Measurements from ENCODE around the gene NEMP1.
"Not testable (repeated sequence)": the region's sequence is repeated elsewhere in the genome, so short reads cannot be mapped to it uniquely, and the experiment has no call there.

Gene NEMP1

DNA sequence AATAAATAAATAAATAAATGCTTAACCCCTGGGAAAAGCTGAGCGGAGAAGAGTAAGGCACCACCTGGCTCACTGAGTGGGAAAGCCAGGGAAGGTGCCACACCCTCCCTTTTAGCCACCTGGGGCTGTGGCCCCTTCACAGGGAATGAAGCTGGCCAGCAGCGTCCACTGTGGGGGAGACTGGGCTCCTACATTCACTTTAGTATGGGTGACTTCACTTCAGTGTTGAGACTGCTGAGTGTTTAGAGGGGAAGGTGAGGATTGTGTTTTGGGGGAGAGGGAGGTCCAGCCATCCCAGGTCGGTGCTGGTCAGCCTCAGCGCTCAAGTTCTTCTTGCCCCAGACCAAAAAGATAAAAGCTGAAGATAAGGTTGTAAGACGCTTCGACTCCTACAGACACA, 11.9 kb upstream of the NEMP1 start:
- DNase-seq = no peak

- peak; percentile 70 for DNase-seq
Observed at GRCh38 chr12:57089271-57090245, 11.0 kb upstream of the NEMP1 start.

DNA sequence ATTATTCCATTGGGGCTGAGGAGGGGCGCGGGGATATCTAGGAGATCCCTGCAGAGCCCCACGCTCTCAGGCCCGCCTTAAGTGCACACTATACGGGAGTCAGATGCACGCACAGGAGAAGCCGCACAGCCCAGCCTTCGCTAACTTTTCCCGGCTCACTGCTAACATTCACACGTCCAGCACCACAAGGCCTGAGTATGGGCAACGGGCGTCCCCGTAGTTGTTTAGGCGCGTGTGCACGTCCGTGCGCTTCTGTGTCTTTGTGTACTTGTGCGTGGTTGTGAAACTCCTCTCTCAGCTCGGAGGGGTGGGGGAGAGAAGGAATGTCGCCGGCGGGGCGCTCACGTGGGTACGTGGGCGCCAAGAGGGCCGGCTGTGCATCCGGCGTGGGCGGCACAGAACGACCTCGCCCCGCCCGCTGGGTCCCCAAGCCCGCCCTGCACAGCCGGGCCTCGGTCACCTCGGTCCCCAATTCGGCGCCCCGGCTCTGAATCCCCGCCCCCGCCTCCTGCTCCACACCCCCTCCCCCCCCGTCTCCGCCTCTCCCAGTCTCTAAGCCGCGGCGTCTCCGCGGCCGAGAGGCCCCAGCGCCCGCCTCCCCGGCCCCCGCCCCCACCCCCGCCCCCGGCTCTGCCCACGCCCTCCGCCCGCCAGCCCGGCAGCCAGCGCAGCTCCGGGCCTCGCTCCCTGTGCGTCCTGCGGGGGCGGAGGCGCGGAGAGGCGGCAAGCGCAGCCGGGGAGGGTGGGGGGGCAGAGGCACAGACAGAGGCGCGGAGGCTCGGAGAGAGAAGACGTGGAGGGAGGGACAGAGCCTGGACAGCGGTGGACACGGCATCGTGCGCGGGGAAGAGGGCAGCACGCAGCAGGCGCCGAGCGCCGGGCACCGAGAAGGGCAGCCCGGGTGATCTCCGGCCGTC, 10.0 kb upstream of the NEMP1 start, which contains the start of gene NAB2:
NAB2 (plus strand) TSS at position 761 of the 917 bp plus-strand sequence. CDS start 158 bp downstream, outside the sequence.
- peak; percentile 97 for DNase-seq

DNA sequence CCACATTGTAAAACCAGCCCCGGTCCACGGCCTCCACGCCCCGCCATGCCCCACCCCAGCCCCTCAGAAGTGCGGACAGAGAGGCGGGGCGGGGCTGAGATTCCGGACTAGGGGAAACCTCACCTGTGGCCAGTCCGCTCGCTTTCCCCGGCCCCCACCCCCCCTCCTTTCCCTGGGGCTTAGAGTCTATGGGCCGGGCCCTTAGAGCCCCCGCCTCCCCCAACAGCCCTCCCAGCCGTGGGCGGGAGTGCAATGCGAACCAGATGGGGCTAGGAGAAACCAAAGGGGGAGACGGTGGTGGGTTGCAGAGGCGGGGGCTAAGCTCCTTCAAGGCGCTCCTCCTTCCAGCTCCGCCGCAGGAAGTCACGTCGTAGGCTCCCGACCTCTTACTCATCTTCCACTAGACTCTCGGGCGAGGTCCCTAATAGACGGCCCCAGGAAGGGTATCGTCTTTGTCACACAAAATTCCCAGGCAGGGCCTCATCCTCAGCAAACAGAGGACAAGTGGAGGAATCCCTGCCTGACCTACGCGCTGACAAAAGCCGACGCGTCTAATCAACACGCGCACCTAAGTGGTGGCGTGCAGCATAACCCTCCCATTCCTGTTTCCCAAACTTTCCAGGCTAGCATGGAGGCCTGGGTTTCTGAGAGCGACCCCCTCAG, 9.2 kb upstream of the NEMP1 start:
- peak; percentile 87 for DNase-seq

DNA sequence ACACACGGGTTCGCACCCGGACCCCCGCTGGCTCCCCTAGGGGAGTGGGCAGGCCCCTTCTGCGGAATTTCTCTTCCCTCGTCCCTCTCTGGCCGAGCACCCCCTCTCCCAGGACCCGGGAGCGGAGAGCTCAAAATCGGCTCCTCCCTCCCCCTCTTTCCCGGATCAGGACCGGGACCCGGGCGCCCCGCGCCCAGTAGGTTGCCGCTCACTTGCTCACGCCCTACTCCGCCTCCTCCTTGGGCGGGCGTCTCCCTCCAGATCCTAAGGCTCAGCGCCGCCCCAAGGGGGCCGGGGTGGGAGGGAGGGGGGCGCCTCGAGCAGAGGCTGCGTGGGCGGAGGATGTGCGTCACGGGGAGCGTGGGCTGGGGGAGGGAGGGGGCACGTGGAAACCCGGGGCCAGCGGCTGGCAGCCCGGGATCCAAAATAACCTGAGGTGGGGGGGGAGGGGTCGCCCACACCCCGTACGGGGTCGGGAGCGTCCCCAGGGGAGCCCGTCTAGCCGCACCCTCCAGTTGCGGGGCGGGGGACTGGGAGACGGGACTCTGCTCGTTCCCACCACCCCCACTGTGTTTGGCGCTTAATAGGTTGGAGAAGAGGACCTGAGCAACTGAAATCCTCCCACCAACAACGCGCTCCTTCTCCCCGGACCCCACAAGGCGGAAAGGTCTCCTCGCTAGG, 8.6 kb upstream of the NEMP1 start:
- DNase-seq = peak; percentile 92

GRCh38 chr12:57086493-57087009, 8.0 kb upstream of the NEMP1 start:
- DNase-seq = peak; percentile 62

DNA sequence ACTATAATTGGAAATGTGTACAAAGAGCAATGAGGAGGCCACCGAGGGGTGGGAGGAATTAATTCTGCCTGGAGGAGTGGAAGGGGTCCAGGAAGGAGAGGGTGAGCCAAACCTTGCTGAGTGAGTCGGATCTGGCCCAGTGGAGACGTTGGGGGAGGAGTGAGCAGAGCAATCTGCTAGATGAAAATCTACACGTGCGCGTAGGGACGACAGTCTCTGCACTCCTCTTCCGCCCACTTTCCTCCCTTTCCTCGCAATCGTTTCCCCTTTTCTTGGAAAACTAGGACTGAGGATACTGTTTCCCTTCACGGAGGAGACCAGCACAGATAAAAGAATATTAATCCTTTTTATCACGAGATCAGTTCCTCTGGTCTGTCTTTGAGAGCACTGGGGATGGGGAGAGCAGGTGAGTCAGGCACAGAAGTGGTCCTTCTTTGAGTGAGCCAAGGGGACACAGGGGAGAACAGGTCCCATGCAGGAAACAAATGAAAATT, 7.5 kb upstream of the NEMP1 start:
- peak; percentile 64 for DNase-seq

- no peak for DNase-seq
Observed at GRCh38 chr12:57080855-57081254, 2.3 kb upstream of the NEMP1 start.

DNA sequence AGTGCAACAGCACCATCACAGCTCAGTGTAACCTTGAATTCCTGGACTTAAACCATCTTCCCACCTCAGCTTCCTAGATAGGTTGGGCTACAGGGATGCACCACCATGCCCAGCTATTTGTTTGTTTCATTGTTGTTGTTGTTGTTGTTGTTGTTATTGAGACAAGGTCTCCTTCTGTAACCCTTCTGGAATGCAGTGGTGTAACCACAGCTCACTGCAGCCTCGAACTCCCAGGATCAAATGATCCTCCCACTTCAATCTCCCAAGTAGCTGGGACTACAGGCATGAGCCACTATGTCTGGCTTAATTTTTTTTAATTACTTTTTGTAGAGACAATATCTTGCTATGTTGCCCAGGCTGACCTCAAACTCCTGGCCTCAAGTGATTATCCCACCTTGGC, 1.2 kb upstream of the NEMP1 start:
- no peak for DNase-seq

GRCh38 chr12:57073566-57074450, 4.8 kb downstream of the NEMP1 start:
- not testable (repeated sequence) for DNase-seq

GRCh38 chr12:57072661-57073060, 5.9 kb downstream of the NEMP1 start:
- no peak for DNase-seq

DNA sequence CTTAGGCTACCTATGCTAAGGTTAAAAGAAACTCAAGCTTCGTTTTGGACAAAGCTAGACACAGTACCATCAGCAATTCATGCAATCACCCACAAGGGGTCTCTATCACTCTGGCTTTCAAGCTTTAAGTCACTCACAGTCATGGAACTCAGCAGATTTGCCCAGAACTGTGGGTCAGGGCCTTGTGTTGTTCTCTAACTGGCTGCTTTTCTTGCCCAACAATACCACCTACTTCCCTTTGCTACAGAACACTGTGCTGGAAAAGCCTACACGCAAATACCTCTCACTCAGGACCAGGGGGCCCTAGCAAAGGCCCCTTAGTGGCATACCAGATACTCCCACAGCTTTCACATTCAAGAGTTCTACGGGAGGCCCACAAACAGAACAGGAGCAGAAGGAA, 9.1 kb downstream of the NEMP1 start:
- peak; percentile 75 for DNase-seq

DNA sequence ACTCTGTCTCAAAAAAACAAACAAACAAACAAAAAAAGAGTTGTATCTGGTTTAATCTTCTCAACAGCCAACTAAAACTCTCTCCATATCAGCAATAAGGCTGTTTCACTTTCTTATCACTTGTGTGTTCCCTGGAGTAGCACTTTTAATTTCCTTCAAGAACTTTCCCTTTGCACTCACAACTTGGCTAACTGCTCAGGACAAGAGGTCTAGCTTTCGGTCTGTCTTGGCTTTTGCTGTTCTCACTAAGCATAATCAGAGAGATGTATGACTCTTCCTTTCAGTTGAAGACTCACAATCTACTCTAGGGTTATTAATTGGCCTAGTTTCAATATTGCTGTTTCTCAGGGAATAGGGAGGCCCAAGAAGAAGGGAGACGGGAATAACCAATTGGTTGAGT, 12.3 kb downstream of the NEMP1 start:
- DNase-seq = peak; percentile 26

GRCh38 chr12:57063991-57064685, 14.5 kb downstream of the NEMP1 start:
- peak; percentile 69 for DNase-seq

DNA sequence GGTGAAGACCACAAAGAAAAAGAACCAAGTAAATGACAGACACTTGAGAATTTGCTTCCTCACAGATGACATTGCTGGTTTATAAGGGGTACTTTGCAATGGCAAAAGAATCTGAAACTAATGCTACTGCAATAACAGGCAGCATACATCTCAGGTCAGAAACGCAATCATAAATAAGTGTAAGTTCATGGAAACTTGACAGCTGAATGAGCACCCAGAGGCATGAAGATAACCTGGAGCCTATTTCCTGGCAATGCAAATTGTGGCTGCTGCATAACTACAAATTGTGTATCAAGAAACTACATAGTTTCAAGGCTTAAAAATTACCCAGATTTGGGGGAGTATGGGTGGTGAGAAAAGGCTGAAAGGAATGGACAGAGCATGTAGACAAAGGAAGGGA, 20.1 kb downstream of the NEMP1 start:
- no peak for DNase-seq

GRCh38 chr12:57057067-57057751, 21.4 kb downstream of the NEMP1 start:
- DNase-seq = no peak

- no peak for DNase-seq
Observed at GRCh38 chr12:57055824-57056223, 22.8 kb downstream of the NEMP1 start.

GRCh38 chr12:57053901-57054300, 24.7 kb downstream of the NEMP1 start:
- DNase-seq = not testable (repeated sequence)

DNA sequence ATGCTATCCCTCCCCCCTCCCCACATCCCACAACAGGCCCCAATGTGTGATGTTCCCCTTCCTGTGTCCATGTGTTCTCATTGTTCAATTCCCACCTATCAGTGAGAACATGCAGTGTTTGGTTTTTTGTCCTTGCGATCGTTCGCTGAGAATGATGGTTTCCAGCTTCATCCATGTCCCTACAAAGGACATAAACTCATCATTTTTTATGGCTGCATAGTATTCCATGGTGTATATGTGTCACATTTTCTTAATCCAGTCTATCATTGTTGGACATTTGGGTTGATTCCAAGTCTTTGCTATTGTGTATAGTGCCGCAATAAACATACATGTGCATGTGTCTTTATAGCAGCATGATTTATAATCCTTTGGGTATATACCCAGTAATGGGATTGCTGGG, 25.4 kb downstream of the NEMP1 start:
- not testable (repeated sequence) for DNase-seq

All from activated CD4-positive, alpha-beta T cell treated with anti-CD3 and anti-CD28 coated beads, Interleukin-2, Interleukin-6, amounts not matched to agents 100 ng/mL and 50 ng/mL, durations not matched to agents 16 hours and 8 hours (primary cell).